Ramos (cell line): ENCODE data around the gene MYOD1.

Source experiments
- in situ Hi-C: fragments of 300-500 bp; cut with MboI; formaldehyde crosslinking; loops from one replicate; pipeline ENCODE4 v1.14.3; 2022; ENCODE audit warnings: low sequenced_read_pairs; ENCODE audit not compliant: unreplicated experiment

The MYOD1 gene

DNA sequence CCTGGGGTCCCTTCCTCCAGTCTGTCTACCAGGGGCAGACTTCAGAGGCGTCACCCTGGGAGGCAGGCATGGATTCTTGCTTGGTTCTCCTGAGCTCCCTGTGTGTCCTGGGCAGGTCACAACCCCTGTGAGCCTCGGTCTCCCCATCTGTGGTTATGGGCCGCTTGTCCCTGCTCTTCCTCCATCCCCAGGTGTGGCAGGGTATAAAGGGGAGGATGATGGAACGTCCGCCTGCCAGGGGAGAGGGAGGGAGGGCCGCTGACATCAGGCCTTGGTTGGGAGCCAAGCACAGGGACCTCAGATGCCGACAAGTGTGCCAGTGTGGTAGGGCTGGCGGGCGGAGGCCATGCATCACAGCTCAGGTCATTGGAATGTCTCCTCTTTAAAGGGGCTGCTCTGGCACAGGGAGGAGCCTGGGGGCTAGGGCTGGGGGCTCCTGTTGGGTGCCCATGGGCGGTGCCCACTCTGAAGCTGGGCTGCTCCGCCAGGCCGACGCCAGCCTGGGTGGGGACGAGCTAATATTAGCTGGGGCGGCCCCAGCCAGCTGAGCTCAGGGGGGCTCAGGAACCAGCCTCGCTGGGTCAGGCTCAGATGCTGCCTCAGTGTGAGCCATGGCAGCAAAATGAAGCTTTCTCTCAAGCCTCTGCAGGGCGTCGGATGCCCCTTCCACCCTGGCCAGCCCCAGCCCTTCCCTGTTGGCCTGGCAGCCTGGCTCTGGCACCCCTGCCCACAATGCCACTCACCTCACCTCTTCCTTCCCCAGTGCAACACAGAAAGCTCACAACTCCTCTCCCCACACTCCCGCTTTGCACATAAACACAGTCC is 28.0 kb downstream of the MYOD1 start:
- in situ Hi-C loops: no loop called here

DNA sequence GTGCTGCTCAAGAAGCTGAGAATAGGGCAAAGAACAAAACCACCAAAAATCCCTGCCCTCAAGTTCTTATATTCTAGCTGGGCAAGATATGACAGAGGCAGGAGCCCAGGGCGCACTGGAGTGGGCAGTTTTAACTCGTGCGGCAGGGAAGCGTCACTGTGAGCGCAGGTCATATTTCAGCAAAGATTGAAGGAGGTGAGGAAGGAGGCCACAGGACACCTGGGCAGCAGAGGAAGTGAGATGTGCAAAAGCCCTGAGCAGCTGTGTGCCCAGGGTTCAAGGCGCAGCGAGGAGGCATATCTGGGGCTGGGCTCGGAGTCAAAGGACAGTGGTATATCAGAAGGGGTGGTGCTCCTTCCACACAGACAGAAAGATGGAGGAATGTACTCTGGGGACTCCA is 28.7 kb downstream of the MYOD1 start:
- in situ Hi-C loops: no loop called here

DNA sequence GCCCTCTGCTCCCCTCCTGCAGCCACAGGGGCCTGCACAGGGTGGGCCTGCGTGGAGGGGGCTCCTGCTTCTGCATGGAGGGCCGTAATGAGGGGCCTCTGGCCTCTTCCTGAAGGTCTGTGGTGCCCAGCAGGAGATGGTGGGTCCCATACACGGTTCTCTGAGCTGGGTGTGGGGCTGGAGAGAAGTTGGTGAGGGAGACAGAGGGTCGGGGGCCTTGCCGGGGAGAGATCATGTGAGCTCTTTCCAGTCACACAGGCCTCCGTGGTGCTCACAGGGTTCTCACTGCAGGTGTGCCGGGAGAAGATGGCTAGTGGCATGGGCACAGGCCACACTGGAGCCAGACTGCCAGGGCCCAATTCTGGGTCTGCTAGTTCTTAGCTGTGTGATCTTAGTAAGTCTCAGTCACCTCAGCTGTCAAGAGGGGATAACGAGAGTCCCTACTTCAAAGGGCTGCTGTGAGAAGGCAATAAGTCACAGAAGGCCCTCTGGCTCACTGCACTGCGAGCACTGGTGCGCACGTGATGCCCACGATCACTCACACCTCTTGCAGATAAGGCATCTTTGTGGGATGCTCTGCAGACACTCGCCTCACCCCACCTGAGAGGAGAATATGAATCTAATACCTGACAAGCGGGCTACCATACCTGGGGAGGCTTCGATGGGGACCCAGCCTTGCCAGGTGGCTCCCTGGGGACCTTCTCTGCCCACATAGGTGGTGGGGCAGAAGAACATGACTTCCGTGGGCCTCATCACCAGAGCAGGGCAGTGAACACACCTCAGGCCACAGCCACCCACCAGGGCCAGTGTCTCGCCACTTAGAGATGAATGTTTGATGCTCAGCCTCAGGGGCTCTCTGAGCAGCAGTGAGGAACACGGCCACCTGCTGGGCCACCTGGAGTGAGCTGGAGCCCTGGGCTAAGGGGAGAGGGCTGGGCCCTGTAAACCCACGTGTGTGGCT is 29.7 kb downstream of the MYOD1 start:
- in situ Hi-C loops: no loop called here

DNA sequence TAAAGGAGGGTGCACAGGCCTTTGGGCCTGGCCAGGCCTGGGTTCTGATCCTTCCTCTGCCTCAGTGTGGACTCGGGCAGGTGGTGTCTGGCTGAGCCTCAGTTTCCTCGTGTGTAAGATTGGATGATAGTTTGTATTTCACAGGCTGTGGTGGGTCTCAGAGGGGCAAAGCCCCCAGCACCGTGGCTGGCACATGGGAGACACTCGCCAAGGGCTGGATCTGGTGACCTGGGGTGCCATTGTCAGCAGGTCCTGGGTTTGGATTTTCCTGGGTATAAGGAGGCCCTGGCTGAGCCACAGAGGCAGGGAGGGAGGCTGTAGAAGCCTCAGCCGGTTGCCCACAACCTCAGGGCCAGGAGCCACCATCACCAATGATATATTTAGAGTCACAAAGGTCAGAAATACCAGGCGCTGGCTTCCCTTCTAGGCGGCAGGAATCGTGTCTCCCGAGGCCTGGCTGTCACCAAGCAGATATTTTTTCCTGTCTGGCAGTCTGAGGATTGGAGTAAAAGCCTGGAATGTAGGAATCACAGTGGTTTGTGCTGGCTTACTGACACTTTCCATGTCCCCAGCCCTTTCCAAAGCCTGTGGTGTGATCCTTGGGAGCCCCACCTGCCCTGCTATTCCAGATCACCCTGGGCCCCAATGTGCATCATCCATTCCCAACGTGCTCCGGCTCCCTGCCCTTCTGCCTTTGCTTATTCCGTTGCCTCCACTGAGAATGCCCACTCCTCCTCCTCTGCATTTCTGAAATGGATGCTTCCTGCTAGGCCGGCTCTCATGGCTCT is 30.8 kb downstream of the MYOD1 start:
- in situ Hi-C loops: no loop called here

DNA sequence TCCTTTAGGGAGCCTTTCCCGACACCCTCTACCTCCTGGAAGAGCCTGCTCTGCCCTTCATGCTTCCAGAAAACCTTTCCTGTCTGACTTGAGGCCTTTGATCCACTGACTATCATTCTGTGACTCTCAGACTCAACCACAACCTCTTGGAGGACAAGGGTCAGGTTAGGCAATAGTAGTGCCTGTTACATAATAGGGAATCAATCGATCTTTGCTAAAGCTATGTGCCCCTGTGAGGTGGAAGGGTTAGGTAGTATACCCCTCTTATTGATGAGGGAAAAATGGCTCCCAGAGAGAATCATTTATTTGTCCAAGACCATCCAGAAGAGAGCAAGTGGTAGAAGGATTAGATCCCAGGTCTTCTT is 31.4 kb downstream of the MYOD1 start:
- in situ Hi-C loops: no loop called here

DNA sequence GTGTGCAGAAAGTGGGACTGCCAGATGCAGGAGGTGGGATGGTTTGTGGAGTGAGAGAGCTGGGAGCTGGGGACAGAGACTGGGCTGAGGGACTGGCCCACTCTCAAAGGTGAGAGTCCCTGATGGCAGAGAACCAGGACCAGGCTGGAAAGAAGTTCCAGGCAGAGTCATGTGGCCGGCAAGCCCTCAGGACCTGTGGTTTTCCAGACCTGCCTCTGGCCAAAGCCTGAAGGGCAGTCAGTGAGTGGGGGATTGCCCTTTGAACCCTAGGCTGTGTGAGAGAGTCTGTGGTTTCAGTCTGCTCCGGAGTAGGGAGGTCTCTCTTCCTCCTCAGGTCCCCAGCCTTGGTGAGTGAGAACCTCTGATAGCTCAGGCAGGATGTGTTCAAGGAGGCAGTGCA is 32.2 kb downstream of the MYOD1 start:
- in situ Hi-C loops: no loop called here

DNA sequence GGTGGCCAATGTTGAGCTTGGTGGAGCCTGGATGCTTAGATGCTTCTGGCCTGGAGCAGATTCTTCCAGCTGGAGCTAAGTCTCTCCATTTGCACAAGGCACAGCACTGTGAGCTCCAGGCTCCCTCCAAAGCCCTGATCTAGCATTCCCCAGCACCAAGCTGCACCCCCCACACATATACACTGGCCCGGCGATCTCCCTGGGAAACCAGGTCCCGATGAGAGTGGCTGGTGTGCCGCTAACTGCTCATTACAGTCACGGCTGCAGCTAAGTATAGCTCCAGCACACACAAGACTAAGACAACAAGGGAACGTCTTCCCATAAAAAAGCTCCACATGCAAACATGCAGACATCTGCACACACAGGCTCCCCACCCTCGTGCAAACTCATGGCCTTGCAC is 32.8 kb downstream of the MYOD1 start:
- in situ Hi-C loops: no loop called here

DNA sequence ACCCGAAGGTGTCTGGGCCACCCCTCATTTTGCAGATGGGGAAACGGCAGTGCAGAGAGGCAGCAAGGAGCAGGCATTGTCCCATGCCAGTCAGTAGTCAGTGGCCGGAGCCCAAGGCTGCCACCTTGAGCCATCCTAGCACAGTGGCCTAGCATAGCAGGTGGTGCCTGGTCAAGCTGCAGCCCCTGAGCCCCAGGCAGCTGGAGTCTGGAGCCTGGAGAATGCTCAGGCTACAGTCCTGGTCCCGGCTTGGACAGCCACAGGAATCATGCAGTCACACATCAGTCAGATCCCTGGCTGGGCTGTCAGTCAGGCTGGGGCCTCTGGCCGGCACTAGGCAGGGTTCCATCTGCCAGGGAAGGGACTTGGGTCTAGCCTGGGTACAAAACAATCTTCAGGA is 33.8 kb downstream of the MYOD1 start:
- in situ Hi-C loops: no loop called here

DNA sequence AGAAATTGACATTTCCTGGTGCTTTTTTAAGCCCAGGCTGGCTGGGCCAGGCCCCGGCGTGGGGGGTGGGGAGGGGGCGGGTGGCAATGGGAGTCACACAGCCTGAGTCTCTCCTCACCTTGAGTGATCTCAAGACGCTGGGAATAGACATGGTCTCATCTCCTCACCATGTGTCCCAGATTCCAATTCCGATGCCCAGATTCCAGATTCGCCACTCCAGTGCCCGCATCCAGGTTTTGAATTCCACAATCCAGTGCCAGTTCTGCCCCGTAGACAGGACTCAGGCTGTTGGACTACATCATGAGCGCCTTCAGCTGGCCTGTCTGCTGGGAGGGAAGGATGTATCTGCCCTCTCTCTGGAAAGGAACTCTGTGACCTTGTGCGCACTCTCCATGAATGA is 34.3 kb downstream of the MYOD1 start:
- in situ Hi-C loops: no loop called here

DNA sequence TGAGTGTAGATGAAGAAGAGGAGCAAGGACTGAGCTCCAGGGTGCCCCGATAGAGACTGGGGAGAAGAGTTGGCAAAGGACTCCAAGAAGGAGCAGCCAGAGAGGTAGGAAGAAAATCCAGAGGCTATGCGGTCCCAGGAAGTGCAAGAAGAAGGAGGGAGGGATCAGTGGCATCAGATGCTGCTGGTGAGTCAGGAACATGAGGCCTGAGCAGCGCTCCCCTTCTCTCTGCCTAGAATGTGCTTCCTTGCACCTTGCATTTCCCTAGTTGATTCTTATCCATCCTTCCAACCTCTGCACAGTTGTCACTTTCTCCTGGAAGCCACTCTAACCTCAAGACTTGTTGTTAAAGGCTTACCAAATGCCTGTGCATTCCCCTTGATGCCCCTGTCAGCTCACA is 36.5 kb downstream of the MYOD1 start:
- in situ Hi-C loops: no loop called here

DNA sequence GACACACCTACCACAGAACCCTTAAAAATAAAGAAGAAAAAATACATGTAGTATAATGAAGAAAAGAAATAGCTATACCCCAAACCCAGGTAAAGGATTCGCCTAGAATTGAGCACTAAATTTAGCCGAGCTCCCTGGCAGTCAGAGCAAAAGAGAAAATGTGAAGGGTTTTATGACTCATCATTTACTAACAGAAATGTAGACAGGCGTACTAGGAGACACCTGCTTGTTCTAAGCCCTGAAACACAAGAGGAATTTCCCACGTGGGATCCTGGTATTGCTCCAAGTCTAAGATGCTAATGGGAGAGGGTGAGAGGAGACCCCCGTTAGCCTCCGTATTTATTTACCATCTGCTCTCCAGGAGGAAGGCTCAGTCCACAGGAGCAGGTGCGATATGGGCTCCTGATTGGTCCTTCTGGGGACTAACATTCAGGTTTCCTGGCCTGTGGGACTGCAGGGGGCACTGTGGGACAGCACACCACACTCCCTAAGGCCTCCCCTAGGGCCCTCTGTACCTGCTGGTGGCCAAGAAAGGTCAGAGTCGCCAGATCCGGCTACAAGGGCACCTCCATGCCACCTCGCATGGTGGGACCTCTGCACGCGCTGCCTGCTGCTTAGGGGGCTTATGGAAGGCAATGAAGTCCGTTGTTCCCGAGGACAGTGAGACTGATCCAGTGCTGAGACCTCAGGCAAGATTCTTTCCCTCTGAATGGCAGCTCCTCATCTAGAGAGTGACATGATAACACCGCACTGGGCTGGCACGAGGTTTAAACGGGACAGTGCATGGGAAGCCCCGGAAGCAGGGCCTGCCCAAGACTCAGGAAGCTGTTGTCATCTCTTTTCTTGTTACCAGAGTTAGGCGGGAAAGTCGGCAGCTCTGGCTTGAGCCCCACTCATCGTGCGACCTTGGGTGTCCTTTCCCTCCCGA is 41.0 kb downstream of the MYOD1 start:
- in situ Hi-C loops: no loop called here

DNA sequence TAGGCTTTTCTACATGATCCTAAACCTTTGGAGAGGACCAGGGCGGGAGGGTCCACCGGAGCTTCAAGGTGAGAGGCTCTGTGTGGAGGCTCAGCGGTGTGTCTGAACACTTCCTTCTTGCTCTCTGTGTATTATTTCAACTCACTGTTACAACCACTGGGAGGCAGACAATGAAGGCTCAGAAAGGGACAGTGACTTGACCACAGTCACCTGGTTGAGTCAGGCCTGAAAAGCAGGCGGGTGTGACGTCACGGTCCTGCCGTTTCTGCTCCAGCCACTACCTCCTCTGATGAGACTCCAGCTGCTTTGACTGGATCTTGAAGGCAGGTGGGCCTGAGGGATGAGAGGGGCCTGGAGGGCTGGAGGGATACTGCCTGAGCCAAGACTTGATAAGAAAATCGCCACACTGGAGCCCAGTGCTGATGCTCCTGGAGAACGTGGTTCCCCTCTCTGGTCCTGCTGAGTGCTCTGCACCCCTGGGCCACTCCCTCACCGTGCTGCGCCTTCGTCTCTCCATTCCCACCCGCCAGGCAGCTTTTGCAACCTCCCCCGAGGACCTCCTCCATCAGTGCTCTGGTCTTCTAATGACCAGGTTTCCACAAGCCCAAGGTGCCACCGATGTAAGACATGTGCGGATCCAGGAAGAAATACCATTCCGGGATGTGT is 43.1 kb downstream of the MYOD1 start:
- in situ Hi-C loops: no loop called here

DNA sequence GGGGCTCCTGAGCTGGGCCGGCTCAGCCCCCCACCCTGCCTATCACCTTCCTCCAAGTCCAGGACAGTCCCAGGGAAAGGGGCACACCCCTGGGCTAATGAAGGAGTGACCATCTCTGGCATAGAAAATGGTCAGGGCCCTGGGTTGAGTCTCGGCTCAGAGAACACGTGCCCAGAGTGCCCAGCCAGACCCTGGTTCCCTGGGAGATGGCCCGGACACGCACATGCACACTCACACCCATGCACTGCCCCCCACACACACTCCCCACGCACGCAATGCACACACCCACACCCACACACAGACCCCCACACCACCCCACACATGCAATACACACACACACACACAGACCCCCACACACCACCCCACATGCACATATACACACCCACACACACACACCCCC is 43.9 kb downstream of the MYOD1 start:
- in situ Hi-C loops: no loop called here

DNA sequence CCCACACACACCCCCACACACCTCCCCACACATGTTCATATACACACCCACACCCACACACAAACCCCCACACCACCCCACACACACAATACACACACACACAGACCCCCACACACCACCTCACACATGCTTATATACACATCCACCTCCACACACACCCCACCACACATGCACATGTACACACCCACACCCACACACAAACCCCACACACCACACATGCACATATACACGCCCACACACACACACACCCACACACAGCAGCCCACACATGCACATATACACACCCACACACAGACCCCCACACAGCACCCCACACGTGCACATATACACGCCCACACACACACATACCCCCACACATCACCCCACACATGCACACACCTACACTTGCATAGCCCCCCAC is 44.3 kb downstream of the MYOD1 start:
- in situ Hi-C loops: no loop called here

DNA sequence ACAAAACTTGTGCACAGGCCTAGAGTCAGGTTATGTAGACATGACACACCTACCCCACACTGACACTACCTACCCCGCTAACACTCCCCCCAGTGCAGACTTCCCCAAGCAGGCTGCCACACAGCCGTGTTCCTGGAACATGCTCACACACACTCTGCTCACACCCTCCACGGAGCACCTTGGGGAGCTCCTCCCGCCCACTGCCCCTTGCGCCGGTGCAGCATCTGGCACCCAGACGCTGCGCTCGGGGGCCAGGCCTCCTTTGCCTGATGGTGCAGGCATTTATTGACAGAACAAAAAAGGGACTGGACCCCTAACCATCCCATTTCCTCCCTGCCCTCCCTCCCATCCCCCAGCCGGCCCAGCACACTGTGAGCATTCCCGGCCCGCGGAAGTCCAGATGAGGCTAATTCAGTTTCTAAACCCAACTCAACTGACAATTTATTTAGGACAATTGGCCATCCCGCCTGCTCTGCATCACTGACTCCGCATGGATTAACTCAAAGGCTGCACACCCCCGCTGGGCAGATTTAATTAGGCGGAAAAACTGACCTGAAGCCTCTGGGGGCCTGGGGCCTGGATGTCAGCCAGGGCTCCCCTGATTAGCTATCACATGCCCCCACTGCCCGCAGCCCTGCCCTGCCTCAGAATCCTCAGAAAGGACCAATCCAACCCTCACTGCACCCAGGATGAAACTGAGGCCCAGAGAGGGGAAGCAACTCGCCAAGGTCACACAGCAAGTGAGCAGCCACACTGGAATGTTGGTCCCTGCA is 45.3 kb downstream of the MYOD1 start:
- in situ Hi-C loops: no loop called here

DNA sequence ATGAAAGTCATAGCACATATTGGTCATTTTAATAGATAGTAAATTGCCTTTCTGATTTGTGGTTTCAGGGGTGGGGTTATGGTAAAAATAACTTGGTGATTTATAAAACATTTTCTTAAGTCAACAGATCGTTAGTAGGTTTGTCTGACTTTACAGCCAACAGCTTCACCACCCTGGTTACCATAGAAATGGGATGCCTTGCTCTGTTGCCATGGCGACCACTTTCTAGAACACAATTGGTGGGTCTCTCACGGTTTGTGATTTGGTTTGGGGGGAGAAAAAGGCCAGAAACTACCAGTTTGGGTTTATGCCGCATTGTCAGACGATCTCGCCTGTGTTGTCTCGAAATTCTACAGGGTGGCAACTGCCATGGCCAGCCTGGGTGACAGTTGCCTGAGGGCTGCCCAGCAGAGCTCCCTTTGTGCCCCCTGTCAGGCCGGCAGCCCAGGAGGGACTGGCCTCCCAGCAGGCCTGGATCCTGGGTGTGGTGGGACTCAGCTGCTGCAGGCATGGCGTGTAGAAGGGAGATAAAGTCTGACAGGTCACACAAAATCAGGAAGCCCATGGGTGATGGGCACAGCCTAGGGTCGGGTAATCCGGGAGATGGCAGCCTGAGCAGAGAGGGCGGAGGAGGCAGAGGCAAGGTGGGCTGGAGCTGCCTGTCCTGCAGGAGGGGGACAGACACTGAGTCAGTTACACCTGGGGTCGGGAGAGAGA is 46.1 kb downstream of the MYOD1 start:
- in situ Hi-C loops: no loop called here

DNA sequence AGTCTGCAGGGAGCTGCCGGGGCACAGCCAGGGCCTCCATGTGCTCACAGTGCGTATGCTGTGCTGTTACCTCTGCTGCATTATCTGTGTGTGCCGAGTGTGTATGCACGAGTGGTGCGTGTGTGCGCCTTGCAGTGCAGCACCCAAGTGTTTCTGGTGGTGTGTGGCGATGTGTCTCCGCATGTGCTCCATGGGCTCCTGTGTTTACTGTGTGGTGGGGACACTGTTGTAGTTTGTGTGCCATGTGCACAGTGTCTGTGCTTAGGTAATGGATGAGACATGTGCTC is 46.6 kb downstream of the MYOD1 start:
- in situ Hi-C loops: no loop called here

DNA sequence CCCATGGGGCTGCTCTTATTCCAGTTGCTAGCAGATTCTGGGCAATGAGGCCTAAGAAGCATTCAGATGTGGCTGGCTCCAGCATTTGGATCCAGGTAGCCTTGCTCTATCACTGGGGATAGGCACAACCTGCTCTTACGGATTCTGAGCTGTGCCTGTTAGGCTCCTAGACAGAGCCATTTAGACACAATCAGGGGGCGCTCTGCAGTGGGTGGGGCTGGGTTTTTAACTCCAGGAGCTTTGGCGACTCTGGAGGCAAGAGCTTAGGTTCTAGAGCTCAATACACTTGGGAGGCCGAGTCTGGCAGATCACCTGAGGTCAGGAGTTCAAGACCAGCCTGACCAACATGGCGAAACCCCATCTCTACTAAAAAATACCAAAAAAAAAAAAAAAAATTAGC is 47.2 kb downstream of the MYOD1 start:
- in situ Hi-C loops: no loop called here
